ENCODE measurements around the gene PFKFB3.

DNA sequence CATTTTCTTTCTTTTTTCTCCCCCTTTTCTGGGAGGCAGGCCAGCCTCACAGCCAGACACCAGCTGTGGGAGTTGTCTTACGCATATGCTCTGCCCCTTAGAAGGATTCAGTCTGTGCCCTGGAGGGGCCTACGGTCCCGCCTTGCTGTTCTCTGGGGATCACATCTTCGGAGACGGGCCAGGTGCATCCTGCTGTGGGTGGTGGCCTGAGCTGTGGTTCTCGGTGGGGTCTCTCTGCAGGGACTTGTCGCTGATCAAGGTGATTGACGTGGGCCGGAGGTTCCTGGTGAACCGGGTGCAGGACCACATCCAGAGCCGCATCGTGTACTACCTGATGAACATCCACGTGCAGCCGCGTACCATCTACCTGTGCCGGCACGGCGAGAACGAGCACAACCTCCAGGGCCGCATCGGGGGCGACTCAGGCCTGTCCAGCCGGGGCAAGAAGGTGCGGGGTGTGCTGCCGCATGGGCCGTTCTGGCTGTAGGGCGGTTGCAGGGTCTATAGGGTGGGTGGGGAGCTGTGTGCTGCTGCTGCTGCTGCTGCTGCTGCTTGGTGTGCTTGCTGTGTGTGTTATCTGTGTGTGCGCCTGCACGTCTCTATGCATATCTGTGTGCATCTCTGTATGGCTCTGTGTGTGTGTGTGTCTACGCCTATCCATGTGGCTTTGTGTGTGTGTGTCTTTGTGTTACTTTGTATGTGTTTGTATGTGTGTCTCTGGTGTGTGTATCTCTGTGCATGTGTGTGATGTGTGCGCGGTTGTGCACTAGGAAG is 17.9 kb downstream of the PFKFB3 start:
- no peak for TF ChIP-seq EZH2 (optimal IDR thresholded peaks at IDR 0.05; ENCODE audit: low read depth, low read length)
- TF ChIP-seq CTCF (IDR thresholded peaks at IDR 0.05; ENCODE audit: low read length) = no peak
- no peak for TF ChIP-seq EZH2phosphoT487 (IDR thresholded peaks at IDR 0.05; ENCODE audit: low read length)
